T-helper 2 cell (primary cell): ENCODE data around the gene PIM2.

Source experiments
- DNase-seq, 5 experiments: peaks; one replicate each; pipeline versions ENCODE4 v3.0.0 to v3.0.0-alpha.2; 2012 to 2022

Gene PIM2

DNA sequence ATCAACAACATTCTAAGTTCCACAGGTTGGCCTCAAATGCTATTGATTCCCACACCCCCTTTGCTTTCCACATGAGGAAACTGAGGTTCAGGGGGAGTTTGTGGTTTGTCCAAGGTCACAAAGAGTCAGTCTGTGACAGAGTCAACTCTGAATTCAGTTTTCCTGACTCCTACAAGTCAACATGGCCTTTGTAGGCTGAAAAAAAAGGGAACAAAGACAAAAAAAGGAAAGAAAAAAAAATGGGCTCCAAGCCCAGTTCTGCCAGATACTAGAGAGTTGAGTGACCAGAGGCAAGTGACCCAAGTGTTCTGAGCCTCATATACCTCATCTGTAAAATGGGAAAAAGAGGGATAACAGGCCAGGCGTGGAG is 16.5 kb upstream of the PIM2 start:
- no peak for DNase-seq

DNA sequence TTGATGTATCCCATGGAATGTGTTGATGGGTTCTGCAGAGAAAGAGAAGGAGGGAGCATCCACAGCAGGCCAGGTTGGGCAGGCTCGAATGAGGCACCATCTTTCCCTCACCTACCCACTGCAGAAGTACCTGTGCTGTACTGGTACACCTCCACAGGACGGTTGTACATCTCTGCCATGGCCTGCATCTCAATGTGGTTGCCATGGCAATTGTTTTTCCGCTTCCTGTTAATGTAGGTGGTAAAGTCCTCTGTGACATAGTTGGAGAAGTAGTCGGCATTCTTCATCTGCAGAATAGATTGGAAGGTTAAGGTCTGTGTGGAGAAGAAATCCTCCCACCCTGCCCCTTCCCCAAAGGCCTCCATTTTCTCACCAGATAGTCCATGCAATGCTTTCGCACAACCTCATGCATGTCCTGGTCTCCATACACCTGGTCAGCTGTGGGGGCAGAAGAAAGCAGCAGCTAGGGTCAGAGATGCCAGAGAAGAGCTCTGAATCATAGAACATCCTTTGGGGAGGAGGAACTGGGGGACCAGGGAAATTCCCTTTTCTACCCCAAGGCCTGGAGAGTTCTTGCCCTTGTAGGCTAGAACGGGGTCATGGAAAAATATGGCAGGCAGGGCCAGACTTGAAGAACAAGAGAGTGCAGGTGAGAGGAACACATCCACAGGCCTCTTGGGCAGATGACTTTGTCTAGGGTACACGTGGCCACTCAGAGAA is 15.9 kb upstream of the PIM2 start:
- DNase-seq, result peak in 2 of 5 experiments; percentile 54 to 75

DNA sequence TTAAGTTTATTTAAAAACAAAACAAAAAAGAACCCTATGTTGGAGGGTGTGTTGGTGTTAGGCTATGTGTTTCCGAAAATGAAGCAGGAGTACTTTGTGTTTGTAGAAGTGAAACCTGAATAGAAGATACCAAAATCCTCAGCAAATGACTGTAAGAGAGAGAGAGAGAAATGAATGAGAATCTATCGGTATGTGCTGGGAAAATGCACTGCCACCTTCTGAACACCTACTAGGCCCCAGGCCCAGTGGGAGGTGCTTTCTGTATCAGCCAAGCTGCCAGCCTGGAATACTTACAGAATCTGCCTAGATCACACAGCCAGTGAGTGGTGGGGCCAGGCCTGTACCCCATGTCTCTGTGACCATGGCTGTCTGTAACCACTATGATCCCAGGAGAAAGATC is 14.9 kb upstream of the PIM2 start:
- DNase-seq, result peak in 1 of 5 experiments; percentile 53

DNA sequence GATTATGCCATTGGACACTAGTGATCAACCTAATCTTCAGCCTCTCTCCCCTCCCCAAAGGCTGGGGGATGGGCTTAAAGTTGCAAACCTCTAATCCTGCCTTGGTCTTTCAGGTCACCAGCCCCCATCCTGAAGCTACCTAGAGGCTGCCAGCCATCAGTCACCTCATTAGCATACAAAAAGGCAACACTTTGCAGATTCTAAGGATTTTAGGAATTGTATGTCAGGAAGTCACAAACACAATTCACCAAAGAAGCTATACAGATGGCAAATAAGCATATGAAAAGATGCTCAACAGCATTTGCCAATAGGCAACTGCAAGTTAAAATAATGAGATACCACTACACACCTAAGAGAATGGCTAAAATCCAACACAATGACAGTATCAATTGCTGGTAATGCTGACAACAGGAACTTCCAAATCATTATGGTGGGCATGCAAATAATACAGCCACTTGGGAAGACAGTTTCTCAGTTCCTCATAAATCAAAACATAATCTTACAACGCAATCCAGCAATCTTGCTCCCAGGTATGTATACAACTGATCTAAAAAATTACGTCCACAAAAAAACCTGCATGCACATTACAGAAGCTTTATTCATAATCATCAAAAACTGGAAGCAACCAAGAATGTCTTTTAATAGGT is 9.0 kb upstream of the PIM2 start:
- no peak for DNase-seq

DNA sequence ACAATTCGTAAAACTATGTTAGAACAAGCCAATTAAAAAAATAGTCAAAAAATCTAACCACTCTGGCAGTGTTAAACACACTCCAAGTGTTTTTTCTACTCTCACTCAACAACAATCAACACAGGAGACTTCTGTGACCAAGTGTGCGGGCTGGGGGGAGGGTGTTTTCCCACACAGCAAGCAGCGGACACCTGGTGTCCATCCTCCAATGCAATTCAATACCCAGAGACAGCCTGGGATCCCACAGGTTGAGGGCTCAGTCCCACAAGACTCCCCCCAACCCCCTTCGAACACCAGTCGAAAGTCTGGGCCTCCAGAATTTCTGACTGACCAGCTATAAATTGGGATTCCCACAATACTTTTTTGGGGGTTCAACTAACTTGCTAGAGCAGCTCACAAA is 8.3 kb upstream of the PIM2 start:
- DNase-seq, result no peak

DNA sequence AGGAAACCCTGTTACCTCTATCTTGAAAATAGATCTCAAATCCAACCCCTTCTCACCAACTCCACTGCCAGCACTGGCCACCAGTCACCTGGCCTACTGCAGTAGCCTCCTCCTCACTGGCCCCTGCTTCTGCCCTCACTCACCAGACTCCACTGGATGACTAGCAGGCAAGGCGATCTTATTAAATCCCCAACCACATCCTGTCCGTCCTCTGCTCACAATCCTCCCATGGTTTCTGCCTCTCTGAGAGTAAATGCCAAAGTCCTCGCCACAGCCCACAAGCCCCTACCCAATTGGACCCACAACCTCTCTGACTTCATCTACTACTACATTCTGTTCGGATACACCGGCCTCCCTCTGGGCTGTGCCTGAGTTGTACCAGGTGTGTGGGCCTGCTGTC is 5.4 kb upstream of the PIM2 start:
- peak in 1 of 5 experiments; percentile 50 for DNase-seq

DNA sequence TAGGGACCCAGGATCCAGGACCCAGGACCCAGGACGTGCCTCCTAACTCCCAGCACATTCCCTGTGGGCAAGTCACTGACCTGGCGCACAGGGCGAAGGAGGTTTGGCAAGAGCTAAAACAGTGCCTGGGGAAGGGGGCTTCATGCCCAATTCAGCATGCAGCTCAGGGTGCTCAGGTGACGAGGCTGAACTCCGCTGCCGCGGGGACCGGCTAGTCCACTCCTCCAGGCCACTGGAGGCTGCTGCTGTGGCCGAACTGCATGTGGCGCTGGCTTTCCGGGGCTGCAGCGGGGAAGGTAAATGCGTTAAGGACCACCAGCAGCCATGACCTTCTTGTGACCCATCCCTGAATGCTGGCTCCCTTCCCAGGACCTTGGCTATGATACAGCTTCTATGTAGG is 4.9 kb upstream of the PIM2 start:
- no peak for DNase-seq

DNA sequence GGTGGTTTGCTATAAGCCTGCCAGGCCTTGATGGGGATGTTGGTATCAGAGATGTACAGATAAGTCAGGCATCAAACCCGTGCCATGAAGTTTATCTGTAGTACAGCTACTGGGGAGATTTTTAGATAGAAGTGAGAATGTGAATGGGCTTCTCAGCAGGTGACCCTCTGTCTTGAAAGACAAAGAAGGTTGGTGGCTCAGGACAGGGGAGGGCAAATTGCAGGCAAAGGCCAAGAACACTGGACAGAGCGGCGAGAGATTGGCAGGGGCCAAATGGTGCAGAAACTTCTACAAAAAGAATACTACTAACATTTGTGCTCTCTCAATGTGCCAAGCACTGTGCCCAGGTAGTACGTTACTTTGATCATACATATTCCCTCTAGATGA is 1.9 kb upstream of the PIM2 start:
- no peak for DNase-seq

DNA sequence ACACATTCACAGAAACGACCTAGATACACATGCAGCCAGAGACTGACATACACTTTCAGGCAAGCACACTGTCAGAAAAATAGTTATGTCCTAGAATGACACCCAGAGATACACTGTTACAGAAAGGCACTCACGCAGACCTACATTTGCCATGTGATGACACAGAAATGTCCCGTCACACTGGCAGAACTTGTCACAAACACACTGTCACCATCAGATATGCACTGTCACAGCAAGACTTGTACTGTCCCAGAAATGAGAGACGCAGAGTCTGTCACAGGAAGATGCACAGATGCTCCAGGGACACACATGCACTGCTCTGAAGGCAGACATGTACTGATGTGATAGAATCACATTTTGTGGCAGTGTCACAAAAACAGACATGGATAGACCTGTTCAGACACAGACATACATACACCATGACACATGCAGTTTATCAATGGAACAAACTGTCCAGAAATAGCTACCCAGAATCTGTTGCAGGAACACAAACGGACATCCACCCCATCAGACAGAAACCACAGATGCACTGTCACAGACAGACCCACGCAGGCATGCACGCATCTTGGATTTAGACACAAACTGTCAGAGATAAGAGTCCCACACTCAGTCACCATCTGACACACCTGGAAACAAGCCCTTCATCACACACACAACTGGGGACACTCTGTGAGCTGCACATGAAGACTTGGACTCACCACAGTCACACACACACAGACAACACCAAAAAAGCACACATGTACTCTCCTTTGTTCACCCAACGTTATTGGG is 1.3 kb upstream of the PIM2 start:
- DNase-seq, result peak in 2 of 5 experiments; percentile 47 to 88

DNA sequence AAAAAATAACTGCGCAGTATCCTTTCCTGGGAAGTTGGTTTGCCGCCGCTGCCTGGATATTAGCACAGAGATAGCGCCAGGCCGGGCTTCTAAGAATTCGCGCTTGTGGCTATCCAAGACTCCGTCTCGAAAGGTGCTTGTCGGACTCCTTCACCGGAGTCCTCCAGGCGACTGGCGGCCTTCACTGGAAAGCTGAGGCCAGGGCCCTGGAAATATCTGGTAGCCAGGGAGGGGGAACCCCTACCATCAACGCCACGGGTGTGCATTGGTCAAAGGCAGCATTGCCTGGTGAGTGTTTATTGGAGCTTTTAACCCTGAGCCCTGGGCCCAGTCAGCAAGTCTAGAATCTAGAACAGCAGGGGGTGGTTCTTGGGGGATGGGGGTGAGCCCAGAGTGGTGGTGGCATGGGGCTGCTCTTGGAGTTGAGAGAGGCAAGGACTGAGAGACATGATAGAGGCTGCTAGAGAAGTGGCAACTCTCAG is 577 bp upstream of the PIM2 start:
- peak in 2 of 5 experiments; percentile 26 to 68 for DNase-seq

DNA sequence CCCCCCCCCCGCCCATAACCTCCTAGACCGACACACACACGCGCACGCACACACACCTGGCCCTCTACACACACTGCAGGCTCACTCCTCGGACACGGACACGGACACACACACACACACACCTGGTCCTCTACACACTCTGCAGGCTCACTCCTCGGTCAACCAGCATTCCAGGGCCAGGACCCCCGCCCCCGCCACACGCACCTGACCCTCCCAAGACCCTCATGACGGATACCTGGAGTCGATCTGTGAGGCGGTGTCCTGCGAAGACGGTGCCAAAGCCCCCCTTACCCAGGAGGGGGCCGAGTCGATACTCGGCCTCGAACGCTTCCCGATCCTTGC is 552 bp downstream of the PIM2 start:
- peak in 1 of 5 experiments; percentile 30 for DNase-seq

DNA sequence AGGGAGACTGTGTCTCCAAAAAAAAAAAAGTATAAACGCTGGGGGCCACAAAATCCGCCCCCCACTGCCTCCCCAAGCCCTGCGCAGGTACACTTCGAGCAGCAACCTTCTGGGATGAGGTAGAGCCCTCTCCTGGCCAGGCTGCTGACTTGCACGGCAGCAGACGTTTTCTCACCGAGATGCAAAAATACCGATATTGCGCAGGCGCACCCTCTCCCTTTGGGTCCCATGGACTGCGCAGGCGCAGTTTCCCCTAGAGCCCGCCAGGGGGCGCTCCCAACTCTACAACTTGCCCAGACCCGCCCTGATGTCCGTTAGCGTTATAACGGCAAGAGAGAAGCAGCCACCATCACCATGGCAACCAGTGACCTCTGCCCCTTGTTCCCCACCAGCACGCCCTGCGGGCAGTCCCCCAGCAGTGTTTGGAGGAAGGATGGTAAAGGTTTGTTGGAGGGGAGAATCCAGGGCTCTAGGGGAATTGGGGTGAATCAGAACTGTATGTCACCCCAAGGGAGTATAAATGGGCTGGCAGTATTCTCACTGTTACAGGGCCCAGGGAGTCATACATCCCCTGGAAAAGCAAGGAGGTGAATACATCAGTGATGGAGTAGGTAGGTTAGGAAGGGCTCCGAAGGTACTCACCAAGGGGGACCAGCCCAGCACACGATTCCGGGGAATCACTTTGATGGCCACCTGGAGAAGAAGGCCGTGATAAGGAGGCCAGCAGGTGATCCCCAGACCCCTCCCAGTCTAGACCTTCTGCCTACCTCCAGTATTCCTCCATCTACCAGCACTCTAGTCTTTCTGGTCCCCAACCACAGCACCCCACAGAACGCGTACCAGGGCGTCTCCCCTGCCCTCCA is 1.5 kb downstream of the PIM2 start:
- DNase-seq, result peak; percentile 52 to 91 (median 81)

DNA sequence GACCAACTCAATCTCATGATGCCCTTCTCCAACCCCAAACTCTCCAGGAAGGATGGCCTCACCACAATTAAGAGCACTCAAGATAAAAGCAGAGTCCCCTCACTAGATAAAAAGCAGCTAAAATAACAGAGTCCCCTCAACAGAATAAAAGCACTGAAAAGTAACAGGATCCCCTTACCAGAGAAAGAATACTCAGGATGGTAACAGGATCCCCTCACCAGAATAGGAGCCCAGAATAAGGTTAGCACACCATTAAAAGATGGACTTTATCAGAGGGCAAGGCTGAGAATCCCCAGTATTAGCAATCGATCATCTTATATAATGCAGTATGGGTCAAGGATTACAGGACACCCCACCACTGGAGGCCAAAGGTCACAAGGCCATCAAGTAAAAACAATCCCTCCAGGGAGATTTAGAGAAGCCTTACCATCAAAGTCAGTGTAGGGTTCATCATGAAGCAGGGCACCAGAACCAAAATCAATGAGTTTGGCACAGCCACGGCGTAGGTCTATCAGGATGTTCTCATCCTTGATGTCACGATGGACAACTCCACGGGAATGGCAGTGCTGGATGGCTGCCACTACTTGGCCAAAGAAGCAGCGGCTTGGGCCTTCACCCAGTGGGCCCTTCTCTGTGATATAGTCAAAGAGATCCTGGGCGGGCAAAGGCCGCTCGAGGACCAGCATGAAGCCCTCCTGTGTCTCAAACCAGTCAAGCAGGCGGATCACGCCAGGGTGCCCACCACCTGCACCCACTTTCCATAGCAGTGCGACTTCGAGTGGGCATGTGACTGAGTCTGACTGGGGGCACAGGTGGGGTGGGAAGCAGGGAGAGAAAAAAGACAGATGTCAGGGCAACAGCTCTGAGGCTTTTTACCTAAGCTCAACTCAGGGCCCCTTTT is 4.0 kb downstream of the PIM2 start:
- no peak for DNase-seq

DNA sequence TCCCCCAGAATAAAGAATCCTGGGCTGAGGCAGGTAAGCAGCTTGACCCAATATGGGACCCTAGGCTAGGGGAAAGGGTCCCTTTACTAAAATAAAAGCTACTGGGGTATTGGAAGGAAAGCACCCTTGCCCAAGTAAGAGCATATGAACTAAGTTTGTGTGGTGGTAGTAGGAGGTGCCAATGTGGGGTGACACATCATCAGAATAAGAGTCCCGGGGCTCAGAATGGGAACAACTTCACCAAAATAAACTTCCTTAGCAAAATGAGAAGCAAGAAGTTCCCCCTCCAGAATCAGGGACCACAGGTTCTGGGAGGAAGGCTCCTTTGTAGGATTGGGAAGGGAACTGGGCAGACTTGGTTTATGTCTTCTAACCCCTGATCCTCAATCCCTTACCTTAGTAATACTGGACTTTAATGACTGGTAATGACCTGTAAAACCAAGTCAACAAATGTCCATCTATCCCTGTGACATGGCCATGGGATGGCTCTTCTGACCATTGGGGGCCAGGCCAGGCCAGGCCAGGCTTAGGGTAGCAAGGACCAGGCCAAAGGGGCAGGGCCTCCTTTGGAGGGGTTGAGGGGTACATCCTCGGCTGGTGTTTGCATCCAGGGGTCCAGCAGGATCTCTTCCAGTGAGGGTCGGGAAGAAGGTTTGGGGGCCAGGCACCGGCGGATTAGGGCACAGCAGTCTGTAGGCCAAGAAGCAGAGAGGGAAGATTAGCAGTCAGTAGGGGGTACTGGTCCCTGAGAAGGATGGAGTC is 5.0 kb downstream of the PIM2 start:
- DNase-seq, result no peak

DNA sequence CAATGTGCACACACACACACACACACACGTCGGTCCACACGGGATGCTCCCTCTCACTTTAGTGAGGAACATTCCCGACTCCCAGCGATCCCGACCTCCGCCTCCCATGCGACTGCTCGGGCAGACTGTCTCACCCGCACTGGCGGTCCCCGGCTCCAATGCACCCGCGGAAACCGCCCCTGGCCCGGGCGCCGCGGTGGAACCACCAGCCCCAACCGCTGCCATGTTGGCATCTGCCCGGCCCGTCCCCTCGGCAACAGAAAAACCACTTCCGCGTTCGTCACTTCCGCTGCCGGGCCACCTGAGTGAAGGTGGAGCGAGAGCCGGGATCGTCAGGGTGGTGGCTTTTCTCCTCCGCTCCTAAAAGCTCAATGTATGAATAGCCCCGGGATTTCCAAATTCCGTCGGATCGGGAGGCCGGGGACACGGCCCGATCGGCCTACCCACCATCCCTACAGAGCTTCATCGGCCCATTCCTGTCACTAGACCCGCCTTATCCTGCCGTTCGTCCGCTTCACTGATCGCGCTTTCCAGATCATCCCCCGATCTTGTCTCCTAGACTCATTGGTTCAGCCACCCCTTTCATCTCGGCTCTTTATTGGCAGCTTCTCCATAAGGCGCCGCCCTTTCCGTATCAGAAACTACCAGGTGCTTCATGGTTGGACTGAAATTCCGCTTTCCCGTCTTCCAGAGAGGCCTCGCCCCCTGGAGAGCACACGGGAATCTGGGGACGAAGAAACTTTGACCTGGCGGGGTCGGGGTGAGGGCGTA is 7.2 kb downstream of the PIM2 start, which contains the start of gene SLC35A2:
SLC35A2 (minus strand) TSS at position 235 of the 771 bp plus-strand sequence; CDS start at position 225, 10 bp downstream.
- DNase-seq, result peak; percentile 59 to 90 (median 83)

DNA sequence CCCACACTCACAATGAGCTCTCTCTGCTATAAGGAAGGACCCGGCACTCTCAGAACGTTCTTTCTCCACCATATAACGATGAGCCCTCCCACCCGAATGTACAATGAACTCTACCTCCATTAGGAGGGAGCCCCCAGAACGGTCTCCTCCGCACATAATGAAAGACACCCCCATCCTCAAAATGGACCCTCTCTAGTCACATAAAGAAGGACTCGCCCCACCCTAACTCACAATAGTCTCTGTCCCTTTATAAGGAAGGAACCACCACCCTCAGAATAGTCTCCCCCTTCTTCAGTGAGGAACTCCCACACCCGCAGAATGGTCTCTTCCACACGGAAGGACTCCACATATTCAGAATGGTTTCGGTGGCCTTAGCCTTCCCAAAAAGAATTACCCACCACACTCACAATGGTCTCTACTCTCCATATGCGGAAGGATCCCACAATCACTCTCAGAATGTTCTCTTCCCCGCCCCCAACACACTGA is 7.9 kb downstream of the PIM2 start:
- DNase-seq, result no peak

DNA sequence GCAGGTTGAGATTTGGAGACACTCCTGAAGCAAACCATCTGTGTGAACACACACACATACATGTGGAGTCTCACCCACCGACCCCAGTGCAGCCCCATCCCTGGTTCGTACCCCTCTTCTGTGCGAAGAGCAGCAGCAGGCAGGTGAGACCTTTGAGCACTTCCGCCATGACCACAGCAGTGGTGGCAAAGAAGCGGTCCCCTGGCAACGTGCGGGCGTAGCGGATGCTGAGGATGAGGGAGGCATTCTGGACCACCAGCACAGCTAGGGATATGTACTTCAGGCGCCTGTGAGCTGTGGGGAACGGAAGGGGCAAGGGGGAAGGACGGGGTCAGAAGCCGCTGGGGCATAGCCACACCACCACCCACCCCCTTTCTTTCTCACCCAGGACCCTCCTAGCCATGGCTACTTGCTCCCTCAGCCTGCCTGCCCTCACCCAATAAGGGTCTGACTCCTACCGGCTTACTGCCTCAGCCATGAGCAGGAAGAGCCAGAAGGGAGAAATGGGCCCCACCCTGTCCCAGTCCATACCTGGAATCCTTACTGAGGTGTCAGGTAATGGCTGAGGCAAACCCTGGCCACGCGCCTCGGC is 9.0 kb downstream of the PIM2 start:
- DNase-seq, result no peak

DNA sequence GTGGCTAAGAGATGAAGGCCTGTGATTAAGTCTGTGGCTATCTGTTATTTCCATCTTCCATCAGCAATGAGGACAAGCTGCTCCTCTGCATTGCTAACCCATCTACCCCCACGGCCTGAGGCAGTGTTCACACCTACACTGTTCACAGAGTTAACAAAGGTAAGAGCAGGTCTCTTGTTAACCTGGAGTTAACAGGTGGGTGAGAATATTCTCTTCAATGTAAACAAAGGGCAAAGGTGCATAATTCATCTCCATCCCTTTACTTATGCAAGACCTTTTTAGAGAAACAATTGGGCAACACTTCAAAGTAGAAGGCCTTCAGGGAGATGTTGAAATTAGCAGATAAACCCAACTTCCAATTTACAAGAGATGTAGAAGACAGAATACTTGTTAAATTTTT is 10.2 kb downstream of the PIM2 start:
- no peak for DNase-seq

DNA sequence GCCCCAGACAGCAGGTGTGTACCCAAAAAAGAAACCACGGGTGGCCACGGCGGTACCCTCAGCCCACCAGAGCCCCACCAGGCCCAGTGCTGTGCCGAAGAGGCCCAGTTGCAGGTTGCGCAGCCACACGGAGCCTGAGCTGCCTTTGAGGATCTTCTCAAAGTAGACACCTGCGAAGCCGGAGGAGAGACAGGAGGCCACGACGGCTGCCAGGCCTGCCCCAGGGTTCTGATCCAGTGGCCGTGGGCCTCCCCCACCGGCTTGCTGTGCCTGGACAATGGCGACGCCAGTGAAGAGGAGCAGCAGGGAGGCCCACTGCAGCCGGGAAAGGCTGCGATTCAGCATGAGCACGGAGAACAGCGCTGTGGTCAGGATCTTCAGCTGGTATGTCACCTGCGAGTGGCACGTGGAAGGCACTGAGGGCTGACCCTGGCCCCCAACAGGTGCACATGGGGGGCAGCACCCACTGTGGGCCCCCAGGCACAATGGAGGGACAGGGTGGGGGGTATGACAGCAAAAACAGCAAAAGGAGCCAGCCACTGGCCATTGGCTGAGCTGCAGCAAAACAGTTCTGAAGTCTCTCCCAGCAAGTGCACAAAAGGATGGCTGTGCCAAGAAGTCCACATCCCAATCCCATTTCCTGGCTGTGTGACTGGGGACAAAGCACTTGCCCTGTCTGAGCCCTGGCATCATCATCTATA is 13.6 kb downstream of the PIM2 start:
- DNase-seq, result no peak
